Stimulated activated naive CD8-positive, alpha-beta T cell treated with anti-CD3 and anti-CD28 coated beads, Interleukin-15, Interleukin-2, amounts not matched to agents 100 ng/mL and 50 ng/mL, for 24 hours (primary cell): ENCODE measurements around the gene MPV17L.
"Not testable (repeated sequence)": the region's sequence is repeated elsewhere in the genome, so short reads cannot be mapped to it uniquely, and the experiment has no call there.

Experiments
- H3K27ac Mint-ChIP-seq: one replicate; pipeline ENCODE4 v1.8.0; 2021; ENCODE audit warnings: mild to moderate bottlenecking, mixed read lengths
- H3K27me3 Mint-ChIP-seq: one replicate; pipeline ENCODE4 v1.8.0; 2021; ENCODE audit warnings: mixed read lengths
- H3K36me3 Mint-ChIP-seq: one replicate; pipeline ENCODE4 v1.8.0; 2021; ENCODE audit warnings: low read depth, mixed read lengths
- H3K4me1 Mint-ChIP-seq: one replicate; pipeline ENCODE4 v1.8.0; 2021; ENCODE audit warnings: low read depth, mixed read lengths
- H3K4me3 Mint-ChIP-seq: one replicate; pipeline ENCODE4 v1.8.0; 2021; ENCODE audit warnings: mild to moderate bottlenecking, mixed read lengths
- H3K9me3 Mint-ChIP-seq: one replicate; pipeline ENCODE4 v1.8.0; 2021; ENCODE audit warnings: mixed read lengths

MPV17L gene

DNA sequence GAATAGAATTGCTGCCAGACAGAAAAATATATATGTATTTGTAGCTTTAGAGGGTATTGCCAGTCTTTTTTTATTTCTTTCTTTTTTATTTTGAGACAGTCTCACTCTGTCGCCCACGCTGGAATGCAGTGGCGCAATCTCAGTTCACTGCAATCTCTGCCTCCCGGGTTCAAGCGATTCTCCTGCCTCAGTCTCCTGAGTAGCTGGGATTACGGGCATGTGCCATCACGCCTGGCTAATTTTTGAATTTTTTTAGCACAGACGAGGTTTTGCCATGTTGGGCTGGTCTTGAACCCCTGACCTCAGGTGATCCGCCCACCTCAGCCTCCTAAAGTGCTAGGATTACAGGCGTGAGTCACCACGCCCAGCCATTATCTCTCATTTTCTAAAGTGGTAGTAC is 35.3 kb downstream of the MPV17L start:
- not testable (repeated sequence) for H3K27ac Mint-ChIP-seq, H3K4me3 Mint-ChIP-seq, H3K9me3 Mint-ChIP-seq, H3K36me3 Mint-ChIP-seq
- H3K4me1 Mint-ChIP-seq, result peaks cover 15% of the 10 kb centered on the region
- peaks cover 14% of the 10 kb centered on the region for H3K27me3 Mint-ChIP-seq

DNA sequence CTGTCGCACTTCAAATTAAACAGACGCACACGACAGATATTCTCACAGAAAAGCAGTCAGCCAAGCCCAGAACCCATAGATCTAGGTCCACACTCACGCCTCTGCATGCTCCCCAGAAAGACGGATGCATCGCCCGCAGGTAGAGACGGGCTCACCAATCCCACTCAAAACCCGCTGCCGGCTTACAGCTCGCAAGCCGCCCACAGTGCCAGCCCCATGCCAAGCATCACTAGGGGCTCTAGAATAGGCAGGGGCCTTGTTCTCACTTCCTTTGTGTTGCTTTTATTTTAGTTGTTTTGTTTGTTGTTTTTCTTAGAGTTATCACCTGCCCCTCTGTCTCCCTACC is 38.5 kb downstream of the MPV17L start:
- no peaks in the 10 kb centered on the region for H3K9me3 Mint-ChIP-seq
- peak overlapping the region; percentile 83 for H3K27ac Mint-ChIP-seq
- peaks cover 22% of the 10 kb centered on the region for H3K4me1 Mint-ChIP-seq
- H3K4me3 Mint-ChIP-seq, result peak overlapping the region; percentile 80
- peaks cover 19% of the 10 kb centered on the region for H3K27me3 Mint-ChIP-seq
- H3K36me3 Mint-ChIP-seq, result peaks cover under 1% of the 10 kb centered on the region

DNA sequence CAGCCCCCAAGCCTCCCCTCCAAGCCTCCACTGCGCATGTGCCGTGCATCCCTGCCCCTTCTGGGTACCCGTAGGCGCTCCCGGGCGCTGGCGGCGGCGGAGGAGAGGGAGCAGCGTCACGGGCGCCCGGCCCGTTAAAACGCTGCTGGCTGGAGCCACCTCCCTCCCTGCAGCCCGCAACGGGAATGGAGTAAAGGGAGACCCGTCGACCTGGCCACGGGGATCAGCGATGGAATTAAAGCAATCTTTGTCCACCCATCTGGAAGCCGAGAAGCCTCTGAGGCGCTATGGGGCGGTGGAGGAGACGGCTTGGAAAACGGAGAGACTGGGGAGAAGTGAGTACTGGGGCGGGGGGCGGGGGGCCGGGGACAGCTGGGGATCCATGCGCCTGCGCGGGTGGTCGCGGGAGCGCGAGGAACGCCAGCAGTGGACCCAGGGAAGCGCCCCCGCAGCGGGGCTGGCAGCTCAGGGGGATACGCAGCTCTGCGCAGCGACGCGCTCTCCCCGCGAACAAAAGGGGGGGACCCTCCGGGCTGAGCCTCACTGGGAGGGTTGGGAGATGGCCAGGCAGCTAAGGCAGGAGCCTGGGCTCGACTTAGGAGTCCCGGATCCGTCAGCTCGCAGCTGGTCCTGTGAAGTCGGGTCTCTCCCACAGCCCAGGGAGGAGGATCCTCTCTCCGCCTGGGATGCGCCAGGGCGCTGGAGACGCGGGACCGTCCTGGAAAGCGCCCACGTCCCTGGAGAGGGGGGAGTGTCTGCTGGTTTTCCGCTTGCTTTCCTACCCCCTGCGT is 39.1 kb downstream of the MPV17L start, which contains the start of gene BMERB1:
Gene BMERB1 (plus strand): TSS at position 164 of the 791 bp plus-strand sequence. CDS start 66 bp downstream, at position 230.
- peak within 1 kb of the TSS; percentile 80 for H3K4me3 Mint-ChIP-seq
- H3K27me3 Mint-ChIP-seq, result peaks cover 19% of the 10 kb centered on the region
- H3K4me1 Mint-ChIP-seq, result peaks cover 28% of the 10 kb centered on the region
- H3K36me3 Mint-ChIP-seq, result peaks cover 4% of the 10 kb centered on the region
- peak within 1 kb of the TSS; percentile 83 for H3K27ac Mint-ChIP-seq
- H3K9me3 Mint-ChIP-seq, result no peaks in the 10 kb centered on the region

DNA sequence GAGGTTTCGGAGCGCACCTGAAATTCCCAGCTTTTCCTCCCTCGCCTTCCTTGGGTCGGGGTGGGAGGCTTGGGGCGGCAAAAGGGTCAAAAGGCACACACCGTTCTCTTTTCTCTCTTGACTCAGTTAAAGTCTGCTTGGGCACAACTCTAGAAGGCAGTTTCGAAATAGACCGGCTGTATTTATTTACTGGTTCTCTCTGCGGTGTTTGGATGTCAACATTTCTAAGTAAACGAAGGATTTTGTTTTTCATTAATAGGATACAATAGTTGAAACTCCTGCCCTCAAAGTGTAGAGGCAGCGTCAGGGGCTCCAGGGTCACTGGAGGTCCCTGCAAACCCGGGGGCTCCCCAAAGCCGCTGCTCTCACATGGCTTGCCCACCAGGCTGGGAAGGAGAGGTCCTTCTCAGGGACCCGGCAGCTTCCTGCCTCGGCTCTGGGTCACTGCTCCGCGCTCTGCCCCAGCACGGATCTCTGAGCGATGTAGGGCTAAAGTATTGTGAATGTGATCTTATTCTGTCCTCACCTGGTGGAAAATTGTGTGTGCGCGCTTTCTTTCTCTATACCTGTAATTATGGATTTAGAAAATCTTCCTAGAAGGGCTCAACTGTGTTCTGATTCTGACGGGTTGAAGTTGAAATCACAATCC is 39.8 kb downstream of the MPV17L start:
- peak overlapping the region; percentile 1 for H3K27ac Mint-ChIP-seq

DNA sequence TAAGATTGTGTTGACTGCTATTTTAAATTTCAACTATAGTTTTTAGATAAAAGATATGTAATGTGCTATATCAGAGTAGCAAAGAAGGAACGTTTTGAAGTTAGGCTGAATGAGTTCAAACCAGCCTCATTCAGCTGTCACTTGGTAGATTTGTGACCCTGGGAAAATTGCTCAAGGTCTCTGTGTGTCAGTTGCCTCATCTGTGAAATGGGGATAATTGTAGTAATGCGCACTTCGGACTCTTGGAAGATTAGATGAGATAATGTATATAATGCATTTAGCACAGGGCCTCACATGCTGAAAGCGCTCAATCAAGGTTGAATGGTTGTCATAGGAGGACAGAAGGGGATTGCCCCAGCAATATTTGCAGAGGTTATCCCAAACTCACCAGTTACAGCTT is 43.5 kb downstream of the MPV17L start:
- peaks cover 14% of the 10 kb centered on the region for H3K27me3 Mint-ChIP-seq

More for the DNA sequence above, 39.8 kb downstream of the MPV17L start:
- peak overlapping the region; percentile 80 for H3K4me3 Mint-ChIP-seq
- peaks cover 35% of the 10 kb centered on the region for H3K4me1 Mint-ChIP-seq
- peaks cover 19% of the 10 kb centered on the region for H3K27me3 Mint-ChIP-seq
- no peaks in the 10 kb centered on the region for H3K9me3 Mint-ChIP-seq
- H3K36me3 Mint-ChIP-seq, result peaks cover 4% of the 10 kb centered on the region

DNA sequence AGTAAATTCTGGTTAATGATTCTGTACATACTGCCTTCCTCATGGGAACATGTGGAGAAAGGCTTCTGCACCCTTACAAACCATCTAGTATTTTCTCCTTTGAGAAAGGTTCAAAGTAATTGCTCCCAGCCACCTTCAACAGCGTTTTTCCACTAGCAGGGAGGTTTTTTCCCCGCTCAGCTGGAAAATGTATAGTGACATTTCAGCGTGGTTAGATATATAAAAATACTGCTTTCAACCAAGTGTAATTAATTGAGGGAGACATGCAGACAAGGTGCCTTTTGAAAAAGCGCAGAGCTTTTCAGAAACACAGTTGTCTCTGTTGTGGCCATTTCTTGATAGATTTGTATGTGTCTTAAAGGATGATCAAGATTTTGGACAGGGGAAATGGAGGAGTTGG is 44.0 kb downstream of the MPV17L start:
- Mint-ChIP-seq H3K36me3 (peaks cover 14% of the 10 kb centered on the region), H3K4me3 (peak overlapping the region; percentile 49), H3K9me3 (no peaks in the 10 kb centered on the region), H3K27me3 (peaks cover 13% of the 10 kb centered on the region), H3K4me1 (peaks cover 37% of the 10 kb centered on the region), H3K27ac (peak overlapping the region; percentile 73)

More for the DNA sequence above, 43.5 kb downstream of the MPV17L start:
- Mint-ChIP-seq H3K4me3 (peak overlapping the region; percentile 9), H3K36me3 (peaks cover 9% of the 10 kb centered on the region), H3K27ac (peak overlapping the region; percentile 73), H3K9me3 (no peaks in the 10 kb centered on the region), H3K4me1 (peaks cover 40% of the 10 kb centered on the region)

DNA sequence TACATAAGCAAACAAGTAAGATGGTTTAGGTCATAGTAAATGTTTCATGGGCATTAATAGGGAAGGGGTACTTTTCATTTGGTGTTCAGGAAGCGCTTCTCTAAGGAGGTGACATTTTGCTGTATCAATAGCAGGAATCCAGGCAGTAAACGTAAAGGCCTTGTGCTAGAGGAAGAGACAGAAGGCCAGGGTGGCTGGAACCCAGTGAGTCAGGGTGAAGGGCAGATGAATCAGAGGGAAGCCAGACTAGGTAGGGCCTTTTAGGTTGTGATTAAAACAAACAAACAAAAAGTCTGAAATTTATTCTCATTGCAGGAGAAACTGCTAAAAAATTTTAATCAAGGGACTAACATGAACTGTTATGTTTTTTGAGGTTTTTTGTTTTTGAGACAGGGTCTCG is 45.3 kb downstream of the MPV17L start:
- H3K36me3 Mint-ChIP-seq, result peaks cover 26% of the 10 kb centered on the region
- peak overlapping the region; percentile 61 for H3K27ac Mint-ChIP-seq
- H3K27me3 Mint-ChIP-seq, result peaks cover 4% of the 10 kb centered on the region
- H3K9me3 Mint-ChIP-seq, result peaks cover 9% of the 10 kb centered on the region
- peaks cover 32% of the 10 kb centered on the region for H3K4me1 Mint-ChIP-seq
- no peak overlapping the region for H3K4me3 Mint-ChIP-seq

DNA sequence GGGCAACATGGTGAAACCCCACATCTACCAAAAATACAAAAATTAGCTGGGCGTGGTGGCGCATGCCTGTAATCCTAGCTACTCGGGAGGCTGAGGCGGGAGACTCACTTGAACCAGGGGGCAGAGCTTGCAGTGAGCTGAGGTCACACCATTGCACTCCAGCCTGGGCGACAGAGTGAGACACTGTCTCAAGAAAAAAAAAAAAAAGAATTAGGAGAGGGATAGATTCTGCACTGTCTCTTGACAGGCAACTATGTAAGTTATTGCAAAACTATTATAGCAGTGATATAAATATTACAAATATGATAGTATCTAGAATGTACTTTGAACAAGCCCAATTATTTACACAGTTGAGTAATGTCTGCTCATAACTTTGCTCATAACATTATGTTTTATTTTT is 46.6 kb downstream of the MPV17L start:
- H3K27me3 Mint-ChIP-seq, H3K4me3 Mint-ChIP-seq, H3K9me3 Mint-ChIP-seq, H3K27ac Mint-ChIP-seq: not testable (repeated sequence)
- Mint-ChIP-seq H3K4me1 (peaks cover 32% of the 10 kb centered on the region), H3K36me3 (peaks cover 34% of the 10 kb centered on the region)

DNA sequence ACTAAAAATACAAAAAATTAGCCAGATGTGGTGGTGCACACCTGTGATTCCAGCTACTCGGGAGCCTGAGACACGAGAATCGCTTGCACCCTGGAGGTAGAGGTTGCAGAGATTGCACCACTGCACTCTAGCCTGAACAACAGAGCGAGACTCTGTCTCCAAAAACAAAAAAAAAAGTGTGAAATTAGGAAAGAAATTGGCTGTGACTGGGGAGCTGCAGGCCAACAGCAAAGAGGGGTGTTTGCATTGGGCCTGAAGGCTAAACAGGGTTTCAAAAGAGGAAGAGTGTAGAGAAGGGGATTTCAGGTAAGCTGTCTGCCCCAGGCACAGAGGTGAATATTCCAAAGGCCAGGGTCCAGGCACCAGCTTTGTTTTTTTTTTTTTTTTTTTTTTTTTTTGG is 48.2 kb downstream of the MPV17L start:
- Mint-ChIP-seq H3K4me3 (no peak overlapping the region), H3K9me3 (peaks cover 9% of the 10 kb centered on the region), H3K27me3 (peaks cover 4% of the 10 kb centered on the region), H3K4me1 (peaks cover 29% of the 10 kb centered on the region), H3K27ac (no peak overlapping the region), H3K36me3 (peaks cover 41% of the 10 kb centered on the region)

DNA sequence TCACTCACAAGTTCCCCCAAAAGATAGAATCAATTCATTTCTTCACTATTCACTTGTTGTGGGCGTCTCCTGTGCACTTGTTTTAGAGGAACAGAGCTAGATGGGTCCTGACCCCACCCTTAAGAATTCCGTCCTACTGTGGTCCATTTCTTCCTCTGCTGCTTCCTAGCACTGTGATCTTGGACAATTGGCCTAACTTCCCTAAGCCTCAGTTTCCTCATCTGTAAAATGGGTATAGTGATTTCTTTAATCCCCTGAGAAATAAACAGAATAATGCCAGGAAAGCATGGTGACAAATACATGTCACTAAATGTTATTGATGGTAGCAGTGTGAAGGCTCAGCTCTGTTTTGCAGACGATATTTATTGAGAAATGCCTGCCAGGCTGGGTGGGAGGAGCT is 48.7 kb downstream of the MPV17L start:
- Mint-ChIP-seq H3K9me3 (peaks cover 9% of the 10 kb centered on the region), H3K27me3 (peaks cover 4% of the 10 kb centered on the region), H3K36me3 (peaks cover 38% of the 10 kb centered on the region), H3K27ac (no peak overlapping the region), H3K4me3 (no peak overlapping the region), H3K4me1 (peaks cover 24% of the 10 kb centered on the region)

DNA sequence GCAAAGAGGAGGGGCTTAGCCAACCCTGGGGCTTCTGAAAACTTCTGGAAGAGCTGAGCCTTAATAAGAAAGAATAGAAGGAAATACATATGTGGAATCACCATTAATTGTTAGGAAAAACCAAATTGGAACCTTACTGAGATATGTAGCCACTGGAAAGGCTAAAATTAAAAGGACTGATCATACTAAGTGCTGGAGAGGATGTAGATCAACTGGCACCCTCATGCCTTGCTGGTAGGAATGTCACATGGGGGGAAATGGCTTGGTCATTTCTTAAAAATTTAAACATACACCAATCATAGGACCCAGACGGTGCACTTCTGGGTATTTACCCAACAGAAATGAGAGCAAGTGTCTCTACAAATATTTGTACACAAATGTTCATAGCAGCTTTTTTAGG is 49.9 kb downstream of the MPV17L start:
- Mint-ChIP-seq H3K27ac (no peak overlapping the region), H3K9me3 (peaks cover 9% of the 10 kb centered on the region), H3K4me3 (no peak overlapping the region), H3K4me1 (peaks cover 12% of the 10 kb centered on the region), H3K36me3 (peaks cover 37% of the 10 kb centered on the region), H3K27me3 (peaks cover 4% of the 10 kb centered on the region)

DNA sequence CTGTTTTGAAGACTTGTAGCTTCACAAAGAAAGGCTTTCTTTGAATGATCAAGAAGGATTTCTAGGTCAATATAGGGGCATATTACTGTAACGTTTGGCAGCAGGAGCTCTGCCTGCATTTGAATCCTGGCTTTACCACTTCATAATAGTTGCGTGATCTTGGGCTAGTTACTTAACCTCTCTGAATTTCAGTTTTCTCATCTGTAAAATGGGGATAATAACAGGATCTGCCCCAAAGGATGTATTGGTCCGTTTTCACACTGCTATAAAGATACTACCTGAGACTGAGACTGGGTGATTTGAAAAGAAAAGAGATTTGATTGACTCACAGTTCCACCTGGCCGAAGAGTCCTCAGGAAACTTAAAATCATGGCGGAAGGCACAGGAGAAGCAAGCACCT is 51.3 kb downstream of the MPV17L start:
- peaks cover 37% of the 10 kb centered on the region for H3K36me3 Mint-ChIP-seq
- H3K27ac Mint-ChIP-seq, result no peak overlapping the region
- H3K9me3 Mint-ChIP-seq, result peaks cover 9% of the 10 kb centered on the region
- peaks cover 5% of the 10 kb centered on the region for H3K4me1 Mint-ChIP-seq
- H3K4me3 Mint-ChIP-seq, result no peak overlapping the region
- peaks cover 4% of the 10 kb centered on the region for H3K27me3 Mint-ChIP-seq

DNA sequence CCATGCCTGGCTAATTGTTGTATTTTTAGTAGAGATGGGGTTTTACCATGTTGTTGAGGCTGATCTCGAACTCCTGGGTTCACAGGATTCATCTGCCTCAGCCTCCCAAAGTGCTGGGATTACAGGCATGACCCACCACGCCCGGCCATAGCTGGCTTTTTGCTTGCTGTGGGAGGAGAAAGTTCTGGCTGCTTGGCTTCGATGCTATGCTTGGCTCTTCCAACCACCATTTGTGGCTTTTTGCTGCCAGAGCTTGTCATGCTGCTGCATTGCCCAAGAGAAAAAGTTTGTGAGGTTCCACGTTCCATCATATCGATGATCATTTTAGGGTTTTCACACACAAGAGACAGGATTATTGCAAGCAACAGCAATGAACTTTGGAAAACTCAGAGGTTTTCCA is 55.1 kb downstream of the MPV17L start:
- peaks cover 5% of the 10 kb centered on the region for H3K4me1 Mint-ChIP-seq
- peaks cover 2% of the 10 kb centered on the region for H3K9me3 Mint-ChIP-seq
- H3K4me3 Mint-ChIP-seq, result no peak overlapping the region
- H3K36me3 Mint-ChIP-seq, result peaks cover 16% of the 10 kb centered on the region
- peaks cover 4% of the 10 kb centered on the region for H3K27me3 Mint-ChIP-seq
- no peak overlapping the region for H3K27ac Mint-ChIP-seq

DNA sequence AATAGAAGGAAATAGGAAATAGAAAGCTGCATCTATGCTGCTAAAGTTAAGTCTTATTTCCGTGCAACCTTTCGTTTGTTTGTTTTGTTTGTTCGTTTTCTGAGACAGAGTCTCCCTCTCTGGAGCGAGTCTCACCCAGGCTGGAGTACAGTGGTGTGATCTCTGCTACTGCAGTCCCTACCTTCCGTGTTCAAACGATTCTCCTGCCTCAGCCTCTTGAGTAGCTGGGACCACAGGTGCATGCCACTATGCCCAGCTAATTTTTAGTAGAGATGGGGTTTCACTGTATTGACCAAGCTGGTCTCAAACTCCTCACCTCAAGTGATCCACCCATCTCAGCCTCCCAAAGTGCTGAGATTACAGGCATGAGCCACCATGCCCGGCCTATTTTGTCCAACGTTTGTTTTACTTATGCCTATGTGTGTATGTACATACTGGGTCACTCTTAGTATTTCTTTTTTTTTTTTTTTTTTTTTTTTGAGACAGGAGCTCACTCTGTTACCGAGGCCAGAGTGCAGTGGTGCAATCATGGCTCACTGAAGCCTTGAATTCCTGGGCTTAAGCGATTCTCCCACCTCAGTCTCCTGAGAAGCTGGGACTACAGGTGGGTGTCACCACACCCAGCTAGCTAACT is 55.7 kb downstream of the MPV17L start:
- Mint-ChIP-seq H3K27ac (no peak overlapping the region), H3K9me3 (no peaks in the 10 kb centered on the region), H3K36me3 (peaks cover 15% of the 10 kb centered on the region), H3K4me1 (peaks cover 5% of the 10 kb centered on the region), H3K27me3 (peaks cover 4% of the 10 kb centered on the region), H3K4me3 (no peak overlapping the region)

DNA sequence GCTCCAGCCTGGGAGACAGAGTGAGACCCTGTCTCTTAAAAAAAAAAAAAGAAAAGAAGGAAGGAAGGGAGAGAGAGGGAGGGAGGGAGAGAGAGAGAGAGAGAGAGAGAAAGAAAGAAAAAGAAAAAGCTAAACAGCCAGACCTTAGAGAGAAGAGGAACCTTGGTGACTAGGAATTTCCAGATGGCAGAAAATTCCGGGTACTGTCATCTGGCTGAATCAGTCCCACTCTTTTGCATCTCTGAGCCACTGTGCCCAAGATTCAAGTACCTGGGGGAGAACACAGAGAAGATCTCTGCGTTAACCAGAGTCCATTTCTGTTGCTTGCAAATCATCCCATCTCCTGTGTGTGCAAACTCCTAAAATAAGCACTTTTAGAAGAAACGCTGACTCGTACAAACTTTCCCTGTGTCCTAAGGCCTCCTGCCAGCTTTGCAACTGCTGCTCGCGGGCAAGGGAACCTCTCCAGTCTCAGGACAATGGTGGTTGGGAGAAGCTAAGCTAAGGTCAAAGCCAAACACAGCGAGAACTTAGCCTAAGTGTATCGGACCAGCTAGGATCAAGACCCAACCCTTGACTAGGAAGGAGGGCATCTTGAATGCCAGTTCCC is 56.8 kb downstream of the MPV17L start:
- no peak overlapping the region for H3K27ac Mint-ChIP-seq
- no peak overlapping the region for H3K4me3 Mint-ChIP-seq
- H3K36me3 Mint-ChIP-seq, result peaks cover 6% of the 10 kb centered on the region
- peaks cover 2% of the 10 kb centered on the region for H3K27me3 Mint-ChIP-seq
- H3K4me1 Mint-ChIP-seq, result peaks cover 6% of the 10 kb centered on the region
- no peaks in the 10 kb centered on the region for H3K9me3 Mint-ChIP-seq
